ENCODE data around the gene KLHDC9. TPM values are rescaled to one million over a fixed set of nuclear protein-coding genes. Genes with fewer than 3 reads are reported as not detected.
A peak's percentile ranks its signal among the peaks of the same experiment; 100 is the strongest.

KLHDC9 gene
- total and polyA plus RNA-seq, 2 donors (not counting 1 experiment from before 2014, with no cell fraction given), result 1.6 to 2.7 TPM

- CTCF ChIA-PET, result interaction anchor here (0.9 to 8.7 kb wide), 14 partner anchors 14 to 135 kb away, joined by 3 to 142 read pairs (median 6); partner anchors contain the start of genes ARHGAP30, F11R, NIT1 and PFDN2
- DNase-seq (no peak), ATAC-seq (ENCODE audit: low read depth) (no peak)
- Histone ChIP-seq H3K4me2 (replicated peaks; ENCODE audit: low read depth, low read length, poor library complexity, severe bottlenecking) (no peak overlapping the region), H4K20me1 (ENCODE audit: control insufficient read depth, insufficient read depth, low read length, poor library complexity, severe bottlenecking) (no peaks in the 10 kb centered on the region), H3K27ac (ENCODE audit: low read length in 2 of 2) (no peak overlapping the region), H3K79me2 (ENCODE audit: control insufficient read depth, insufficient read depth, low read length) (no peaks in the 10 kb centered on the region), H3K36me3 (replicated peaks in 1 of 2; ENCODE audit: control extremely low read depth in 1 of 2, control insufficient read depth in 1 of 2, extremely low read depth in 1 of 2, insufficient read depth in 2 of 2, low read length in 1 of 2) (peaks cover 0 to 17% of the 10 kb centered on the region in 2 experiments), H3K9me3 (ENCODE audit: control extremely low read depth in 1 of 3, control insufficient read depth in 2 of 3, insufficient read depth in 1 of 3, low read length in 2 of 3) (no peaks in the 10 kb centered on the region), H3K4me3 (ENCODE audit: control extremely low read depth in 1 of 5, extremely low read depth in 1 of 5, insufficient read depth in 1 of 5, low read depth in 2 of 5, low read length in 4 of 5) (no peak overlapping the region), H3K27me3 (replicated peaks in 1 of 4; ENCODE audit: control extremely low read depth in 1 of 4, control insufficient read depth in 3 of 4, insufficient read depth in 4 of 4, low read length in 3 of 4) (no peaks in the 10 kb centered on the region), H3K4me1 (ENCODE audit: control insufficient read depth in 2 of 2, insufficient read depth in 2 of 2, low read length in 2 of 2) (peaks cover 16 to 31% of the 10 kb centered on the region in 2 donors), H2AFZ (ENCODE audit: insufficient read depth, low read depth, low read length, poor library complexity, severe bottlenecking) (peak overlapping the region; percentile 11), H3K9ac (ENCODE audit: low read length) (no peak overlapping the region)
- H3K4me1 Mint-ChIP-seq, result peaks cover 33% of the 10 kb centered on the region
- H3K4me3 Mint-ChIP-seq, result peak overlapping the region; percentile 37
- intact Hi-C loops (cut with micrococcal nuclease), result loop anchor here (5.0 to 10.0 kb wide), 2 partner anchors 74 to 288 kb away; partner anchors contain the start of gene F11R
- POLR2A ChIA-PET, result interaction anchor here (0.9 to 2.8 kb wide), 4 partner anchors 26 to 99 kb away, joined by 4 to 23 read pairs (median 16); partner anchors contain the start of genes ARHGAP30, PPOX and USF1
- TF ChIP-seq EZH2 (IDR thresholded peaks at IDR 0.05; ENCODE audit: borderline replicate concordance, insufficient read depth, low read depth, low read length, poor library complexity, severe bottlenecking), result no peak
- no peak for TF ChIP-seq CTCF (IDR thresholded peaks at IDR 0.05)
- no peaks in the 10 kb centered on the region for H3K9me3 Mint-ChIP-seq (ENCODE audit: insufficient read depth)
- H3K27me3 Mint-ChIP-seq, result no peaks in the 10 kb centered on the region
- WGBS (ENCODE audit: insufficient coverage), result 50% methylated on average over 1 of the region's 1 CpG
- H3K27ac Mint-ChIP-seq, result peak overlapping the region; percentile 96
These were observed 1.6 kb upstream of the KLHDC9 start for GRCh38 chr1:161096530-161096929.

GRCh38 chr1:161099090-161099802 lies 1.1 kb downstream of the KLHDC9 start:
- no peak overlapping the region for H3K9ac ChIP-seq (ENCODE audit: low read length)
- Mint-ChIP-seq H3K9me3 (ENCODE audit: insufficient read depth) (no peaks in the 10 kb centered on the region), H3K4me3 (peak overlapping the region; percentile 94), H3K27me3 (no peaks in the 10 kb centered on the region), H3K4me1 (peaks cover 36% of the 10 kb centered on the region), H3K27ac (peak overlapping the region; percentile 90)
- no peak for TF ChIP-seq EZH2 (IDR thresholded peaks at IDR 0.05; ENCODE audit: borderline replicate concordance, insufficient read depth, low read depth, low read length, poor library complexity, severe bottlenecking)
- TF ChIP-seq CTCF (IDR thresholded peaks at IDR 0.05), result no peak
- no peak overlapping the region for H3K27ac ChIP-seq (ENCODE audit: low read length in 2 of 2)
- no peaks in the 10 kb centered on the region for H3K27me3 ChIP-seq (replicated peaks in 1 of 4; ENCODE audit: control extremely low read depth in 1 of 4, control insufficient read depth in 3 of 4, insufficient read depth in 4 of 4, low read length in 3 of 4)
- ChIA-PET POLR2A (interaction anchor here (0.9 to 2.8 kb wide), 7 partner anchors 17 to 109 kb away, joined by 3 to 23 read pairs (median 5); partner anchors contain the start of genes ARHGAP30, F11R, NIT1 and PFDN2), CTCF (interaction anchor here (1.2 to 8.7 kb wide), 8 partner anchors 28 to 103 kb away, joined by 4 to 142 read pairs (median 33); partner anchors contain the start of genes ARHGAP30, F11R, TSTD1 and USF1)
- no peak for DNase-seq
- peaks cover 0 to 24% of the 10 kb centered on the region in 2 experiments for H3K36me3 ChIP-seq (replicated peaks in 1 of 2; ENCODE audit: control extremely low read depth in 1 of 2, control insufficient read depth in 1 of 2, extremely low read depth in 1 of 2, insufficient read depth in 2 of 2, low read length in 1 of 2)
- peak overlapping the region; percentile 87 for H3K4me2 ChIP-seq (replicated peaks; ENCODE audit: low read depth, low read length, poor library complexity, severe bottlenecking)
- intact Hi-C loops (cut with micrococcal nuclease), result loop anchor here (5.0 to 10.0 kb wide), 2 partner anchors 77 to 286 kb away; partner anchors contain the start of gene F11R
- no peak overlapping the region for H2AFZ ChIP-seq (ENCODE audit: insufficient read depth, low read depth, low read length, poor library complexity, severe bottlenecking)
- no peaks in the 10 kb centered on the region for H3K9me3 ChIP-seq (ENCODE audit: control extremely low read depth in 1 of 3, control insufficient read depth in 2 of 3, insufficient read depth in 1 of 3, low read length in 2 of 3)
- H3K79me2 ChIP-seq (ENCODE audit: control insufficient read depth, insufficient read depth, low read length), result no peaks in the 10 kb centered on the region
- peaks cover 16 to 31% of the 10 kb centered on the region in 2 donors for H3K4me1 ChIP-seq (ENCODE audit: control insufficient read depth in 2 of 2, insufficient read depth in 2 of 2, low read length in 2 of 2)
- 99% methylated on average over 8 of the region's 9 CpGs for WGBS (ENCODE audit: insufficient coverage)
- H3K4me3 ChIP-seq (ENCODE audit: control extremely low read depth in 1 of 5, extremely low read depth in 1 of 5, insufficient read depth in 1 of 5, low read depth in 2 of 5, low read length in 4 of 5), result no peak overlapping the region
- H4K20me1 ChIP-seq (ENCODE audit: control insufficient read depth, insufficient read depth, low read length, poor library complexity, severe bottlenecking), result no peaks in the 10 kb centered on the region
- ATAC-seq (ENCODE audit: low read depth), result no peak
